ENCODE measurements around the gene NUP88.

DNA sequence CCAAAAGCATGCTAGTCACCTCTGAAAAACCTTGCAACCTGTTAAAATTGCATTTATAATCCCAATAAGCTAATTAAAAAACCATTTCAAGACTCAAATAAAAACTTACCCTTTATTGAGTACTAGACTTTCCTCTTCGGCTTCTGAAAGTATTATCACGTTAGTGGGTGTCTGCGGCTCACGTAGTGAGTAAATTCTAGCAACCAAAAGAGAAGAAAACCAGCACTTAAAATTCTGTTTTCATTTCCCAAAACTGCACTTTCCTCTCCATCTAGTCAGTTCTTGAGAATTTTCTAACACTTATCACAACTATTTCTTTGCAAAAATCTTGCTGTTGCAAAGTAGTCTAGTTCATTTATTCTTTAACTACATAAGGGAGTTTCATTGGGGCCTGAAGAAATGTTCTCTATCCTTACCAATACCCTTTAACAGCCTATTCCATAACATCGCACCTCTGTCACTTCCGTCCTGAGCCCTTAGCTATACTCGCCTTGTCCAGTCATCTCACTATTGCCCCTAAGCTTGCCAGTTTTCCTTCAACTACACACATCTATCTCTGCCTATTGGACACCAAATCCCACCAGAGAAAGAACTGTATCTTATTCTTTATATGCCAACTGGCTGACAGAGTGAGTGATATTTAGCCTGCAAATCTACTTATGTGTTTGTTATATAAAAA is 8.7 kb downstream of the NUP88 start:
- no peak for TF ChIP-seq CTCF (IDR thresholded peaks at IDR 0.05)
- TF ChIP-seq POLR2A (IDR thresholded peaks at IDR 0.05), result no peak
- no peak for TF ChIP-seq POLR2AphosphoS5 (IDR thresholded peaks at IDR 0.05)
- no peak for TF ChIP-seq EP300 (IDR thresholded peaks at IDR 0.05)
